Spleen (tissue), 11 donors: Measurements from ENCODE around the gene EYS. TPM values are rescaled to one million over a fixed set of nuclear protein-coding genes. Genes with fewer than 3 reads are reported as not detected.
"Not testable (repeated sequence)": the region's sequence is repeated elsewhere in the genome, so short reads cannot be mapped to it uniquely, and the experiment has no call there.

Source experiments
- DNase-seq: peaks from one replicate; pipeline ENCODE4 v3.0.0-alpha.2; 2020
- H3K27ac ChIP-seq, 8 donors: fragments of 200-600 bp; sonication (generic) in 7 of 8; 1 replicate in 4 of 8; 2 replicates in 4 of 8; pipeline versions ENCODE4 v1.5.0 to v1.8.0; 2016 to 2021; ENCODE audit warnings: inconsistent platforms in 4 of 8, mild to moderate bottlenecking in 4 of 8, moderate library complexity in 1 of 8
- H3K27me3 ChIP-seq, 7 donors: fragments of 200-600 bp; sonication (generic) in 6 of 7; replicated peaks in 1 of 7; 1 replicate in 4 of 7; 2 replicates in 3 of 7; pipeline versions ENCODE4 v1.5.0 to v1.8.0; 2016 to 2021; ENCODE audit warnings: inconsistent platforms in 3 of 7, mild to moderate bottlenecking in 1 of 7
- H3K36me3 ChIP-seq, 6 donors: fragments of 200-600 bp; sonication (generic) in 5 of 6; 1 replicate in 4 of 6; 2 replicates in 2 of 6; pipeline versions ENCODE4 v1.5.0 to v1.8.0; 2016 to 2021; ENCODE audit warnings: inconsistent platforms in 2 of 6
- H3K4me1 ChIP-seq, 6 donors: fragments of 200-600 bp; sonication (generic) in 5 of 6; 1 replicate in 3 of 6; 2 replicates in 3 of 6; pipeline versions ENCODE4 v1.5.0 to v1.8.0; 2016 to 2021; ENCODE audit warnings: inconsistent platforms in 3 of 6
- H3K4me3 ChIP-seq, 8 donors: fragments of 200-600 bp; sonication (generic) in 7 of 8; 1 replicate in 4 of 8; 2 replicates in 4 of 8; pipeline versions ENCODE4 v1.5.0 to v1.8.0; 2016 to 2021; ENCODE audit warnings: inconsistent platforms in 4 of 8, mild to moderate bottlenecking in 4 of 8, moderate library complexity in 2 of 8
- H3K9me3 ChIP-seq, 8 donors: fragments of 200-600 bp; sonication (generic) in 7 of 8; 1 replicate in 4 of 8; 2 replicates in 4 of 8; pipeline versions ENCODE4 v1.5.0 to v1.8.0; 2016 to 2021; ENCODE audit warnings: inconsistent platforms in 4 of 8
- POLR2A ChIP-seq, 3 donors: fragments of 450-650 bp; IDR thresholded peaks; one replicate each; pipeline ENCODE4 v1.5.1; 2017; ENCODE audit warnings: antibody characterized with exemption in 3 of 3, mild to moderate bottlenecking in 1 of 3
- POLR2AphosphoS5 ChIP-seq, 3 donors: sonication (generic); formaldehyde crosslinking; IDR thresholded peaks; one replicate each; pipeline ENCODE4 v1.5.1; 2017; ENCODE audit warnings: antibody characterized with exemption in 3 of 3
- whole genome bisulfite sequencing, 5 donors: extraction: QIAGEN DNeasy Blood & Tissue Kit in 3 of 5; methylation state at CpG; one replicate each; pipeline versions ENCODE4 v1.1.5 to v1.1.7; 2013 to 2018; 5-methylcytosine and 5-hydroxymethylcytosine counted together
- intact Hi-C: fragments of 100-400 bp; cut with DNase I; formaldehyde crosslinking; loops from one replicate; pipeline ENCODE4 v1.15.0; 2023; ENCODE audit warnings: low total_unique reads
- polyA plus RNA-seq, 3 donors: library from polyadenylated mRNA; stranded (reverse); fragments of 200-250 nt; gene quantifications; one replicate each; pipeline ENCODE4 v1.2.1, GENCODE V29; 2013
- total RNA-seq, 7 donors: library from RNA; depleted of rRNA in 3 of 7; stranded (reverse); fragments of >200 nt in 3 of 7; fragmentation: NEBNext Ultra II Directional in 4 of 7; extraction: Animal tissue kit (Norgen Biotek cat#: 25700) in 4 of 7; gene quantifications; one replicate each; pipeline versions ENCODE4 v1.1.0 to v1.2.1, GENCODE V29; 2016 to 2021
- TF ChIP-seq, protein P1 (sequence below), 11 experiments: fragments of 200-600 bp in 7 of 11; fragments of 450-650 bp in 4 of 11; sonication (generic) in 4 of 11; IDR thresholded peaks in 8 of 11; conservative IDR thresholded peaks in 3 of 11; 1 replicate in 7 of 11; 2 replicates in 4 of 11; pipeline versions ENCODE4 v1.4.0 to v1.8.0; 2016 to 2021; ENCODE audit warnings: antibody characterized with exemption in 11 of 11, inconsistent platforms in 4 of 11, mild to moderate bottlenecking in 1 of 11
- donor health status: healthy with polysubstance abuse.
- donor health status: DM: no; HTN: no; CAD: no; lungs with moderate emphysema.
- donor health status: DM: no; HTN: no; CAD: no.
- donor health status: Bipolar disorder and iron deficiency.
- donor health status: healthy.
- donor health status: DM: no; HTN: no; CAD: no.
- donor health status: DM: yes; HTN: yes; CAD: no.

Gene EYS
- total and polyA plus RNA-seq, 10 donors = under 0.01 to 0.72 (median 0.28) TPM; not detected in 5

DNA sequence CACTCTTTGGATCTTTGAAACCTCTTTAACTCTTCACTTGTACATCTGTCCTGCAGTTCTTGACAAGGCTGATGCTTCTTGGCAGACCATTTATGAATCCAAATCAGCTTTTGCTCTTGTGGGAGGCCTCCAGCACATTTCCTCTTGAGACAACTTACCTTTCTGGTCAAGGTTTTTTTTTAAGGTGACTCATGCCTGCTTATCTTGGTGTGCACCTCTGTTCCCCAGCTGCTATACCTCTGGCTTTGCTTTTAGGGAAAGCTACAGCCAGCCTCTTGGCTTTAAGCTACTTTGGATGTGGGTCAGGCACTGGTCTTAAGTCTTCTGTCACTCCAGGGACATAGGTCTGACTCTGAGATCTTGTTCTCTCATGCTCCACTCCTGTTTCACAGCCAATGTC is 1965.0 kb downstream of the EYS start:
- H3K36me3 ChIP-seq = no peaks in the 10 kb centered on the region
- TF ChIP-seq POLR2AphosphoS5 (IDR thresholded peaks at IDR 0.05) (no peak), POLR2A (IDR thresholded peaks at IDR 0.05) (no peak)
- TF ChIP-seq, protein P1, sequence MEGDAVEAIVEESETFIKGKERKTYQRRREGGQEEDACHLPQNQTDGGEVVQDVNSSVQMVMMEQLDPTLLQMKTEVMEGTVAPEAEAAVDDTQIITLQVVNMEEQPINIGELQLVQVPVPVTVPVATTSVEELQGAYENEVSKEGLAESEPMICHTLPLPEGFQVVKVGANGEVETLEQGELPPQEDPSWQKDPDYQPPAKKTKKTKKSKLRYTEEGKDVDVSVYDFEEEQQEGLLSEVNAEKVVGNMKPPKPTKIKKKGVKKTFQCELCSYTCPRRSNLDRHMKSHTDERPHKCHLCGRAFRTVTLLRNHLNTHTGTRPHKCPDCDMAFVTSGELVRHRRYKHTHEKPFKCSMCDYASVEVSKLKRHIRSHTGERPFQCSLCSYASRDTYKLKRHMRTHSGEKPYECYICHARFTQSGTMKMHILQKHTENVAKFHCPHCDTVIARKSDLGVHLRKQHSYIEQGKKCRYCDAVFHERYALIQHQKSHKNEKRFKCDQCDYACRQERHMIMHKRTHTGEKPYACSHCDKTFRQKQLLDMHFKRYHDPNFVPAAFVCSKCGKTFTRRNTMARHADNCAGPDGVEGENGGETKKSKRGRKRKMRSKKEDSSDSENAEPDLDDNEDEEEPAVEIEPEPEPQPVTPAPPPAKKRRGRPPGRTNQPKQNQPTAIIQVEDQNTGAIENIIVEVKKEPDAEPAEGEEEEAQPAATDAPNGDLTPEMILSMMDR (IDR thresholded peaks at IDR 0.05 in 8 of 11, conservative IDR thresholded peaks at IDR 0.05 in 3 of 11) = no peak
- no peaks in the 10 kb centered on the region for H3K27me3 ChIP-seq
- H3K4me3 ChIP-seq = no peak overlapping the region
- DNase-seq = no peak
- intact Hi-C loops = no loop called here
- H3K27ac ChIP-seq = no peak overlapping the region
- peaks cover 0 to 12% (median 5%) of the 10 kb centered on the region in 8 donors for H3K9me3 ChIP-seq
- H3K4me1 ChIP-seq = no peaks in the 10 kb centered on the region

DNA sequence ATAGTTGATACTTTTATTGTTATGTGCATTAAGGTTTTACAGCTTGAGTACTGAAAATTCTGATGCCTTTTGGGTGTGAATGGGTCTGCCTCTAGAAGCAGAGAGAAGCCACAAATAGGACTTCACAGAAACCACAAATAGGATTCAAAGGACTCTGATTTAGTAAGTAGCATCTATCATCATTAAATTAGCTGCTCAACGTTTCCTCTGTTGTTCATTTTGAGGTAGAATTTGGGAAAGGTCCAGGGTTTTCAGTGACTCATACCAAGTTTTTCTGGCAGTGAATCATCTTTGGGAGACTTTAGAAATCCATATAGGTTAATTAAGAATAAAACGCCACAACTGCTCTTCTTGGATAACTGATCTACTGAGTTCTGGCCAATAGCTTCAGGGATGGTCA is 1966.3 kb downstream of the EYS start:
- DNase-seq = no peak
- H3K27ac ChIP-seq = no peak overlapping the region
- no peaks in the 10 kb centered on the region for H3K4me1 ChIP-seq
- intact Hi-C loops = no loop called here
- no peaks in the 10 kb centered on the region for H3K27me3 ChIP-seq
- no peaks in the 10 kb centered on the region for H3K36me3 ChIP-seq
- no peak overlapping the region for H3K4me3 ChIP-seq
- no peak for TF ChIP-seq POLR2A (IDR thresholded peaks at IDR 0.05)
- TF ChIP-seq, protein P1 (IDR thresholded peaks at IDR 0.05 in 8 of 11, conservative IDR thresholded peaks at IDR 0.05 in 3 of 11) = no peak
- no peak for TF ChIP-seq POLR2AphosphoS5 (IDR thresholded peaks at IDR 0.05)
- H3K9me3 ChIP-seq = peaks cover 0 to 11% (median 2%) of the 10 kb centered on the region in 8 donors
- WGBS, 5 donors = 48 to 66% (median 56%) methylated on average over 2 of the region's 2 CpGs

DNA sequence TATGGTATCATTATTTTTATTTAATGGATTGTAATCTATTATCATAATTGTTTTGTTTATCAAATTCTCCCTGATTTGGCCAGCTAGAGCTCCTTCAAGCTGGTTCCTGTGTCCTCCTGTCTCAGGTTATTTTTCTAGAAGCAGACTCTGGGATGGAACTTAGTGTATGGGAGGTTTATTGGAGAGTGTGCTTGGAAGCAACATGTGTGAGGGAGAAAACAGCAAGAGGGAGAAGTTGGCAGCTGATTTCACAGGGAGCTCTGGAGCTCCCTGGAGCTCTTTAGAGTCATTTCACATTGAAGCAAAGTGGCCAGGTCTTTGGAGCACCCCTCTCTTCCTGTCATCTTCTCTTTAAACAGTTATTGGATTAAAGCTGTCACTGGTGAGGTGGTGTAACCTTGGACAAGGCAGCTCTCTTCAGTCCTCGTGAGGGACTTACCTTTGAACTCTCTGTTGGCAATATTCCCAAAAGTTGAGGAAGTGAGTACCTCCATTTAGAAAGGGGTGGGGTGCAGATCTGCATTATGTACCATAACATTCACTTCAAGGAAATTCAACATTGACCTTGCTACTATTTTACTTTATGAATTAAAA is 1967.8 kb downstream of the EYS start:
- TF ChIP-seq POLR2A (IDR thresholded peaks at IDR 0.05) = no peak
- TF ChIP-seq, protein P1 (IDR thresholded peaks at IDR 0.05 in 8 of 11, conservative IDR thresholded peaks at IDR 0.05 in 3 of 11) = no peak
- Histone ChIP-seq H3K9me3 (peaks cover 0 to 15% (median 2%) of the 10 kb centered on the region in 8 donors), H3K27ac (no peak overlapping the region), H3K4me3 (no peak overlapping the region), H3K27me3 (no peaks in the 10 kb centered on the region), H3K4me1 (no peaks in the 10 kb centered on the region), H3K36me3 (no peaks in the 10 kb centered on the region)
- DNase-seq = no peak
- 17 to 44% (median 35%) methylated on average over 1 of the region's 1 CpG for WGBS, 5 donors
- intact Hi-C loops = no loop called here

DNA sequence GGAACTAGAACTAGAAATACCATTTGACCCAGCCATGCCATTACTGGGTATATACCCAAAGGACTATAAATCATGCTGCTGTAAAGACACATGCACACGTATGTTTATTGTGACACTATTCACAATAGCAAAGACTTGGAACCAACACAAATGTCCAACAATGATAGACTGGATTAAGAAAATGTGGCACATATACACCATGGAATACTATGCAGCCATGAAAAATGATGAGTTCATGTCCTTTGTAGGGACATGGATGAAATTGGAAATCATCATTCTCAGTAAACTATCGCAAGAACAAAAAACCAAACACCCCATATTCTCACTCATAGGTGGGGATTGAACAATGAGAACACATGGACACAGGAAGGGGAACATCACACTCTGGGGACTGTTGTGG is 1968.8 kb downstream of the EYS start:
- H3K4me3 ChIP-seq, H3K36me3 ChIP-seq, H3K4me1 ChIP-seq, H3K27me3 ChIP-seq, DNase-seq, intact Hi-C loops, H3K27ac ChIP-seq: not testable (repeated sequence)
- WGBS, 5 donors = 89 to 100% (median 100%) methylated on average over 1 to 2 of the region's 2 CpGs
- peaks cover 0 to 15% (median 2%) of the 10 kb centered on the region in 8 donors for H3K9me3 ChIP-seq

DNA sequence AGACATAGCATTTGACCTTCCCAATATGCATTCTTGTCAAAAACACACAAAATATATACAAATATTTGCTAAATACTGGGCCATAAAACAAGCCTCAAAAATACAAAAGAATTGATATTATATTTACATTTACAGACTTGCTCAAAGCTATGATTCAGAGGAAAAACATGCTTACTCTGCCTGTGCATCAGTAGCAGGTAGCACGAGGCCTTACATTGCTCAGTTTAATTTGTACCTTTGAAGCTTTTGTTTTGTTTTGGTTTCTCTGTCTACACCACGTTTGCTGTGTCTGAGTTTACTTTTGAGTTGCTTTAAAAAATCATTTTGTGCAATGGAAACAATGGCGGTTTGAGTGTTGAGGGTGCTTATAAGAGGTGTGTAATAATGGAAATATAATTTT is 1972.1 kb downstream of the EYS start:
- intact Hi-C loops = no loop called here
- no peak overlapping the region for H3K4me3 ChIP-seq

More for the DNA sequence above, 1972.1 kb downstream of the EYS start:
- TF ChIP-seq POLR2A (IDR thresholded peaks at IDR 0.05) = no peak
- TF ChIP-seq, protein P1 (IDR thresholded peaks at IDR 0.05 in 8 of 11, conservative IDR thresholded peaks at IDR 0.05 in 3 of 11) = no peak
- no peak for DNase-seq
- no peaks in the 10 kb centered on the region for H3K4me1 ChIP-seq
- no peaks in the 10 kb centered on the region for H3K27me3 ChIP-seq
- no peak overlapping the region for H3K27ac ChIP-seq
- H3K9me3 ChIP-seq = peaks cover 0 to 15% (median 2%) of the 10 kb centered on the region in 8 donors
- H3K36me3 ChIP-seq = no peaks in the 10 kb centered on the region
- 80 to 92% (median 87%) methylated on average over 3 of the region's 3 CpGs for WGBS, 5 donors
